Measurements from ENCODE around the gene CEND1. TPM values are rescaled to one million over a fixed set of nuclear protein-coding genes. Genes with fewer than 3 reads are reported as not detected.

Gene CEND1
- polyA plus RNA-seq, 1 donor from 2014 or later = 11.8 TPM

DNA sequence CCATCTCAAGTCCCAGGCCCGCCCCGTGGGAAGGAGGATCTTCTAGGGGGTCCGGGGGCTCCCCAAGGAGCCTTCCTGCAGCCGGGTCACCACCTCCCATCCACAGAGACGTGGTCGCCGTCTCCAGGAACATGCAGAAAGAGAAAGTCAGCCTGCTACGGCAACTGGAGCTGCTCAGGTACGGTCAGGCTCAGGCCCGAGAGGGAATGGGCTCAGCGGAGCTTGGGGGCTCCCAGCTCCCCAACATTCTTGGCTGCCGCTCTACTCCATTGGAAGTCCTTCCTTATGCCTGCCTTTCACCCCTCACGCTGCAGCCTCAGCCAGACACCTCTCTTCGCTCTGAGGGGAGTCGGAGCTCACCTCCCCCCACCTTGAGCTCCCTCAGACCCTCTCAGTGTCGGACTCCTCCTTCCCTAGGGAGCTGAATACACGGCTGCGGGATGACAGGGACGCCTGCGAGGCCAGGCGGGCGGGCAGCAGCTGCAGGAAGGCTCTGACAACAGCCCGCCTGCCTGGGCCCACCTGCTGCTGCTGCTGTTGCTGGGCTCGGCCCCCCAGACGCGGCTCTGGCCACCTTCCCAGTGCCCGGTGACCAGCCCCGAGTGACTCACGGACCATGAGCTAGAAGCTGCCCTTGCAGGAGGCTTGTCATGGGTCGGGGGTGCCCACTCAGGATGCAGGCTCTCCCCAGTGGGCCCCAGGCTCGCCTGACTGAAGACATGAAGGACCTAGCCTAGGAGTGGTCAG is 41.4 kb upstream of the CEND1 start:
- Histone ChIP-seq H4K20me1 (ENCODE audit: insufficient read depth) (no peaks in the 10 kb centered on the region), H3K9ac (ENCODE audit: low read length) (no peak overlapping the region), H3K9me2 (ENCODE audit: insufficient read depth, low read length) (no peaks in the 10 kb centered on the region), H3F3A (ENCODE audit: insufficient read depth, low read length, poor library complexity, severe bottlenecking) (no peaks in the 10 kb centered on the region), H3K4me2 (ENCODE audit: low read length) (no peak overlapping the region), H3K79me2 (replicated peaks; ENCODE audit: insufficient read depth, low read length) (no peaks in the 10 kb centered on the region), H3K4me3 (ENCODE audit: low read length) (peak overlapping the region; percentile 69), H3K36me3 (ENCODE audit: insufficient read depth, low read length) (no peaks in the 10 kb centered on the region), H3K9me3 (ENCODE audit: low read length) (no peaks in the 10 kb centered on the region), H2AFZ (ENCODE audit: low read depth, low read length) (no peak overlapping the region), H3K27me3 (ENCODE audit: insufficient read depth, low read depth, low read length) (peaks cover 38% of the 10 kb centered on the region), H3K27ac (ENCODE audit: low read length) (no peak overlapping the region)
- TF ChIP-seq TAF1 (IDR thresholded peaks at IDR 0.05; ENCODE audit: low read depth) (no peak), EP300 (conservative IDR thresholded peaks at IDR 0.05; ENCODE audit: poor library complexity, severe bottlenecking) (no peak), RAD21 (conservative IDR thresholded peaks at IDR 0.05) (no peak)

DNA sequence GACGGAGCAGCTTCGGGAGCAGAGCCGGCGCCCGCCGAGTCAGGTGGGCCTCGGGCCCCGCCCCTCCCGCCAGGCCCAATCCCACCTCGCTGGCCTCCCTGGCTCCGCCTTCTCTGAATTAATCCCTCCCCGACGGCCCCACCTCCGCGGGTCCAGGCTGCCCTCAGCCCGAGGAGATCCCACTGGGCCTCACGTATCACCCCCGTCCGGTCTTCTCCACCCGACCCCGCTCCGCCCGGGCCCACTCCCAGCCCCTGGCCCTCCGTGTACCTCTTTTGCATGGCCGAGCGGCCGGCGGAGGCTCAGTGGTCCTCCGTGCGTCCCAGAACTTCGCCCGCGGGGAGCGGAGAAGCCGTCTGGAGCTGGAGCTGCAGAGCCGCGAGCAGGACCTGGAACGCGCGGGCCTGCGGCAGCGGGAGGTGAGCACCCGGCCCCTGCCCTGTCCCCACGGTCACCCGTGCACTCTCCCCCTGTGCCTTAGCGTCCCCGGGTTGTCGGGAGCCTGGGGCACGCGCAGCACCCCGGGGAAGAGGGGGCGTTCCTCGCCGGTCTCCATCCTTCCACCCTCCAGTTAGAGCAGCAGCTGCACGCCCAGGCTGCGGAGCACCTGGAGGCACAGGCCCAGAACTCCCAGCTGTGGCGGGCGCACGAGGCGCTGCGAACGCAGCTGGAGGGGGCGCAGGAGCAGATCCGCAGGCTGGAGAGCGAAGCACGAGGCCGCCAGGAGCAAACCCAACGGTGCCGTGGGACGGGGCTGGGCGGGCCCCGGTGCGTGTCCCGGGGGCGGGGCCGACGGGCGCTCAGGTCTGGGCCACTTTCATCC is 40.6 kb upstream of the CEND1 start:
- Histone ChIP-seq H3K9me2 (ENCODE audit: insufficient read depth, low read length) (no peaks in the 10 kb centered on the region), H3K27me3 (ENCODE audit: insufficient read depth, low read depth, low read length) (peaks cover 42% of the 10 kb centered on the region), H3K36me3 (ENCODE audit: insufficient read depth, low read length) (no peaks in the 10 kb centered on the region), H4K20me1 (ENCODE audit: insufficient read depth) (no peaks in the 10 kb centered on the region), H2AFZ (ENCODE audit: low read depth, low read length) (no peak overlapping the region), H3K27ac (ENCODE audit: low read length) (no peak overlapping the region), H3F3A (ENCODE audit: insufficient read depth, low read length, poor library complexity, severe bottlenecking) (no peaks in the 10 kb centered on the region), H3K4me2 (ENCODE audit: low read length) (no peak overlapping the region), H3K9me3 (ENCODE audit: low read length) (no peaks in the 10 kb centered on the region), H3K4me3 (ENCODE audit: low read length) (peak overlapping the region; percentile 69), H3K79me2 (replicated peaks; ENCODE audit: insufficient read depth, low read length) (no peaks in the 10 kb centered on the region), H3K9ac (ENCODE audit: low read length) (peak overlapping the region; percentile 29)
- TF ChIP-seq POLR2AphosphoS5 (IDR thresholded peaks at IDR 0.05) = peak; percentile 27
- no peak for TF ChIP-seq RAD21 (conservative IDR thresholded peaks at IDR 0.05)

- H3K9me3 ChIP-seq (ENCODE audit: low read length) = no peaks in the 10 kb centered on the region
- H4K20me1 ChIP-seq (ENCODE audit: insufficient read depth) = no peaks in the 10 kb centered on the region
- H3K79me2 ChIP-seq (replicated peaks; ENCODE audit: insufficient read depth, low read length) = no peaks in the 10 kb centered on the region
- peaks cover 42% of the 10 kb centered on the region for H3K27me3 ChIP-seq (ENCODE audit: insufficient read depth, low read depth, low read length)
- no peaks in the 10 kb centered on the region for H3F3A ChIP-seq (ENCODE audit: insufficient read depth, low read length, poor library complexity, severe bottlenecking)
- no peak overlapping the region for H2AFZ ChIP-seq (ENCODE audit: low read depth, low read length)
- H3K9ac ChIP-seq (ENCODE audit: low read length) = peak overlapping the region; percentile 9
- no peaks in the 10 kb centered on the region for H3K36me3 ChIP-seq (ENCODE audit: insufficient read depth, low read length)
- no peak overlapping the region for H3K27ac ChIP-seq (ENCODE audit: low read length)
- no peak overlapping the region for H3K4me2 ChIP-seq (ENCODE audit: low read length)
- peak overlapping the region; percentile 69 for H3K4me3 ChIP-seq (ENCODE audit: low read length)
- no peaks in the 10 kb centered on the region for H3K9me2 ChIP-seq (ENCODE audit: insufficient read depth, low read length)
- no peak for TF ChIP-seq TAF1 (IDR thresholded peaks at IDR 0.05; ENCODE audit: low read depth)
- TF ChIP-seq MXI1 (conservative IDR thresholded peaks at IDR 0.05; ENCODE audit: poor library complexity, severe bottlenecking) = no peak
- no peak for TF ChIP-seq CTCF (IDR thresholded peaks at IDR 0.05; ENCODE audit: poor library complexity, severe bottlenecking)
- TF ChIP-seq POLR2AphosphoS5 (IDR thresholded peaks at IDR 0.05) = no peak
- TF ChIP-seq, protein P1, sequence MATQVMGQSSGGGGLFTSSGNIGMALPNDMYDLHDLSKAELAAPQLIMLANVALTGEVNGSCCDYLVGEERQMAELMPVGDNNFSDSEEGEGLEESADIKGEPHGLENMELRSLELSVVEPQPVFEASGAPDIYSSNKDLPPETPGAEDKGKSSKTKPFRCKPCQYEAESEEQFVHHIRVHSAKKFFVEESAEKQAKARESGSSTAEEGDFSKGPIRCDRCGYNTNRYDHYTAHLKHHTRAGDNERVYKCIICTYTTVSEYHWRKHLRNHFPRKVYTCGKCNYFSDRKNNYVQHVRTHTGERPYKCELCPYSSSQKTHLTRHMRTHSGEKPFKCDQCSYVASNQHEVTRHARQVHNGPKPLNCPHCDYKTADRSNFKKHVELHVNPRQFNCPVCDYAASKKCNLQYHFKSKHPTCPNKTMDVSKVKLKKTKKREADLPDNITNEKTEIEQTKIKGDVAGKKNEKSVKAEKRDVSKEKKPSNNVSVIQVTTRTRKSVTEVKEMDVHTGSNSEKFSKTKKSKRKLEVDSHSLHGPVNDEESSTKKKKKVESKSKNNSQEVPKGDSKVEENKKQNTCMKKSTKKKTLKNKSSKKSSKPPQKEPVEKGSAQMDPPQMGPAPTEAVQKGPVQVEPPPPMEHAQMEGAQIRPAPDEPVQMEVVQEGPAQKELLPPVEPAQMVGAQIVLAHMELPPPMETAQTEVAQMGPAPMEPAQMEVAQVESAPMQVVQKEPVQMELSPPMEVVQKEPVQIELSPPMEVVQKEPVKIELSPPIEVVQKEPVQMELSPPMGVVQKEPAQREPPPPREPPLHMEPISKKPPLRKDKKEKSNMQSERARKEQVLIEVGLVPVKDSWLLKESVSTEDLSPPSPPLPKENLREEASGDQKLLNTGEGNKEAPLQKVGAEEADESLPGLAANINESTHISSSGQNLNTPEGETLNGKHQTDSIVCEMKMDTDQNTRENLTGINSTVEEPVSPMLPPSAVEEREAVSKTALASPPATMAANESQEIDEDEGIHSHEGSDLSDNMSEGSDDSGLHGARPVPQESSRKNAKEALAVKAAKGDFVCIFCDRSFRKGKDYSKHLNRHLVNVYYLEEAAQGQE (IDR thresholded peaks at IDR 0.05; ENCODE audit: borderline replicate concordance) = no peak
- no peak for TF ChIP-seq EP300 (conservative IDR thresholded peaks at IDR 0.05; ENCODE audit: poor library complexity, severe bottlenecking)
- no peak for TF ChIP-seq EZH2 (IDR thresholded peaks at IDR 0.05; ENCODE audit: borderline replicate concordance, insufficient read depth, low read length, poor library complexity, severe bottlenecking)
Observed at GRCh38 chr11:829847-830294, 40.0 kb upstream of the CEND1 start.
